OCI-LY7 (cell line): ENCODE measurements around the gene SLC23A1. TPM values are rescaled to one million over a fixed set of nuclear protein-coding genes. Genes with fewer than 3 reads are reported as not detected.
A peak's percentile ranks its signal among the peaks of the same experiment; 100 is the strongest.

Experiments used
- BruUV-seq: library from RNA; stranded (reverse); fragments of 400-500 nt; replicated peaks from 2 replicates; lab custom pipeline; 2021; lab: Mats Ljungman, UMichigan
- CTCF ChIA-PET: fragments of 300-600 bp; sonication (Branson Sonifier 250); formaldehyde crosslinking; loops from one replicate; lab custom pipeline; 2022; ENCODE audit warnings: antibody characterized with exemption; ENCODE audit not compliant: unreplicated experiment; lab: Charles Lee
- POLR2A ChIA-PET: fragments of 300-600 bp; sonication (Branson Sonifier 250); formaldehyde crosslinking; loops from one replicate; lab custom pipeline; 2022; ENCODE audit warnings: antibody characterized with exemption; lab: Charles Lee
- DNase-seq: peaks from one replicate; pipeline ENCODE4 v3.0.0-alpha.2; 2015; ENCODE audit warnings: low spot score
- H2AFZ ChIP-seq: fragments of 200-600 bp; sonication (generic), shearing (Covaris generic); 2 replicates; pipeline ENCODE4 v1.6.1; 2014; ENCODE audit warnings: mild to moderate bottlenecking, antibody characterized with exemption, low read length, moderate library complexity
- H3K27ac ChIP-seq: fragments of 200-600 bp; sonication (generic); 2 replicates; pipeline ENCODE4 v1.5.1; 2014; ENCODE audit warnings: mixed run types, low read depth, mild to moderate bottlenecking, moderate library complexity, low read length, inconsistent platforms; ENCODE audit not compliant: poor library complexity, severe bottlenecking
- H3K36me3 ChIP-seq: fragments of 200-600 bp; sonication (generic); 2 replicates; pipeline ENCODE4 v1.6.1; 2014; ENCODE audit warnings: mild to moderate bottlenecking, antibody characterized with exemption, low read length, moderate library complexity, mixed read lengths; ENCODE audit not compliant: insufficient read depth
- H3K4me1 ChIP-seq: fragments of 200-600 bp; sonication (generic); 2 replicates; pipeline ENCODE4 v1.5.1; 2014; ENCODE audit warnings: mild to moderate bottlenecking, low read length; ENCODE audit not compliant: insufficient read depth, poor library complexity, severe bottlenecking
- H3K4me2 ChIP-seq: fragments of 200-600 bp; sonication (generic); 2 replicates; pipeline ENCODE4 v1.6.1; 2014; ENCODE audit warnings: mild to moderate bottlenecking, low read length
- H3K4me3 ChIP-seq: fragments of 200-600 bp; sonication (generic); 2 replicates; pipeline ENCODE4 v1.5.1; 2014; ENCODE audit warnings: mild to moderate bottlenecking, low read depth, low read length; ENCODE audit not compliant: poor library complexity, severe bottlenecking
- H3K79me2 ChIP-seq: fragments of 200-600 bp; sonication (generic); 2 replicates; pipeline ENCODE4 v1.6.1; 2016; ENCODE audit warnings: low read depth, mild to moderate bottlenecking, low read length, moderate library complexity, mixed read lengths; ENCODE audit not compliant: insufficient read depth
- H3K9me2 ChIP-seq: fragments of 200-600 bp; sonication (generic); 2 replicates; pipeline ENCODE4 v1.6.1; 2016; ENCODE audit warnings: mild to moderate bottlenecking, low read length, mixed read lengths; ENCODE audit not compliant: insufficient read depth
- H3K9me3 ChIP-seq: fragments of 200-600 bp; sonication (generic); 2 replicates; pipeline ENCODE4 v1.6.1; 2014; ENCODE audit warnings: mild to moderate bottlenecking, mixed run types, low read length, mixed read lengths
- H4K20me1 ChIP-seq: fragments of 200-600 bp; sonication (generic); 2 replicates; pipeline ENCODE4 v1.6.1; 2014; ENCODE audit warnings: mild to moderate bottlenecking, antibody characterized with exemption, low read length, moderate library complexity, mixed read lengths; ENCODE audit not compliant: insufficient read depth
- CTCF ChIP-seq: fragments of 200-600 bp; sonication (generic); conservative IDR thresholded peaks from 2 replicates; pipeline ENCODE4 v1.5.1; 2014; ENCODE audit warnings: mild to moderate bottlenecking, antibody characterized with exemption, low read length, moderate library complexity, mixed read lengths
- EZH2phosphoT487 ChIP-seq: fragments of 200-600 bp; sonication (generic); IDR thresholded peaks from 2 replicates; pipeline ENCODE4 v1.6.1; 2018; ENCODE audit warnings: low read depth, borderline replicate concordance, mild to moderate bottlenecking, mixed run types, antibody characterized with exemption, low read length, moderate library complexity, mixed read lengths
- intact Hi-C: fragments of 100-400 bp; cut with micrococcal nuclease; formaldehyde crosslinking; loops from one replicate; pipeline ENCODE4 v1.10.0; 2022; ENCODE audit not compliant: unreplicated experiment
- total RNA-seq, 2 experiments: library from RNA; depleted of rRNA in 1 of 2; stranded (reverse); fragments of >200 nt in 1 of 2; shearing (Covaris generic) in 1 of 2; gene quantifications; 2 replicates each; pipeline ENCODE4 v1.2.3, GENCODE V29; 2014 to 2022

Gene SLC23A1
- total RNA-seq, 2 experiments from 2014 or later, result 20.3 to 63.1 TPM

DNA sequence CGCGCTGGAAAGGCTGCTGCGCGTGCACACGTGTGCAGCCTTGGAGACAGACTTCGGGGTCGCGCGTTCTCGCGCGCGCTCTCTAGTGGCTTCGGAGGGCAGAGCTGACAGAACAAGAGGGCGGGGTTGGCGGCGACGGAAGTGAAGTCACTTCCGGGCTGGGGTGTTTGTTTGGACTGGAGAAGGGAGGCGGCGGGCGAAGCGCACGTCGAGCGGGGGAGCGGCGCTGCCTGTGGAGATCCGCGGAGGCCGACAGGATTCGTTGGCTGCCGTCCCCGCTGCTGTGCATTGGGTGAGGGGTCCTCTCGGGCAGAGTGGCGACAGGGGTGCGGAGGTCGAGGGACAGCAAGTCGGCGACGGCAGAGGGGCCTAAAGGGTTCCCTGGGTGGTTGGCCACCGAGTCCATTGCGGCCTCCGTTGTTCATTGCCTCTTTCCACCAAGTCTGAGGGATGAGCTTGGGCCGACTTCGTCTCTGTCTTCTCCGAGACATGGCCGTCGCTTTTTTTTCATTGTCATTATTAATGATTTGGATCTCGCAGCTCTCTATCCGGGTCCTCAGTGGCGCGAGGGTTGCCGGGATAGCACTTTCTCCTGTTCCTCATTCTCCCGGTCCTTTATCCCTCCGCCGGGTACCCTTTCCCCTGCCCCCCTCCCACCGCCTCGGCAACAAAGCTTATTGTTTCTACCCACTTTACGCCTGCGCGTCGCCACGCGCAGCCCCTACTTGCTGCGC, 41.2 kb downstream of the SLC23A1 start, which contains the start of gene PAIP2:
Gene PAIP2, plus strand, starts transcription at position 166 of the 734 bp plus-strand sequence. CDS start 21,931 bp downstream, outside the sequence.
- H3K9me3 ChIP-seq, result no peaks in the 10 kb centered on the region
- H3K4me3 ChIP-seq, result peak within 1 kb of the TSS; percentile 88
- BruUV-seq, result TSS peak; percentile 79
- no peak for TF ChIP-seq EZH2phosphoT487
- TF ChIP-seq CTCF, result peak; percentile 79
- peaks cover 30% of the 10 kb centered on the region for H3K4me1 ChIP-seq
- H3K4me2 ChIP-seq, result peak within 1 kb of the TSS; percentile 97
- peak within 1 kb of the TSS; percentile 92 for H3K27ac ChIP-seq
- H3K79me2 ChIP-seq, result peaks cover 46% of the 10 kb centered on the region
- peak within 1 kb of the TSS; percentile 86 for H2AFZ ChIP-seq
- H3K9me2 ChIP-seq, result no peaks in the 10 kb centered on the region
- peaks cover 25% of the 10 kb centered on the region for H3K36me3 ChIP-seq
- intact Hi-C loops, result loop anchor here (1.0 to 5.0 kb wide), 5 partner anchors 47 to 91 kb away; partner anchors contain the start of gene MZB1
- CTCF ChIA-PET, result interaction anchor here (0.8 kb wide), 1 partner anchor 50 kb away, joined by 3 read pairs; no protein-coding TSS in a partner anchor
- POLR2A ChIA-PET, result interaction anchor here (0.6 to 1.8 kb wide), 20 partner anchors 10 to 336 kb away, joined by 3 to 8 read pairs (median 4); partner anchors contain the start of genes MATR3 and MZB1
- peak; percentile 97 for DNase-seq
- H4K20me1 ChIP-seq, result peaks cover 18% of the 10 kb centered on the region; the same call in 1 of the 2 replicates

- H3K79me2 ChIP-seq, result peaks cover 40% of the 10 kb centered on the region
- intact Hi-C loops, result loop anchor here (1.0 to 5.0 kb wide), 4 partner anchors 47 to 90 kb away; no protein-coding TSS in a partner anchor
- peaks cover 22% of the 10 kb centered on the region for H3K36me3 ChIP-seq
- peak overlapping the region; percentile 88 for H3K4me3 ChIP-seq
- no peaks in the 10 kb centered on the region for H3K9me3 ChIP-seq
- peak overlapping the region; percentile 97 for H3K4me2 ChIP-seq
- no TSS peak for BruUV-seq
- TF ChIP-seq EZH2phosphoT487 (no peak), CTCF (no peak)
- CTCF ChIA-PET, result interaction anchor here (0.5 to 0.8 kb wide), 3 partner anchors 8 to 120 kb away, joined by 3 to 10 read pairs (median 5); no protein-coding TSS in a partner anchor
- DNase-seq, result no peak
- H2AFZ ChIP-seq, result peak overlapping the region; percentile 86
- H3K27ac ChIP-seq, result peak overlapping the region; percentile 92
- H3K4me1 ChIP-seq, result peaks cover 30% of the 10 kb centered on the region
- H4K20me1 ChIP-seq, result peaks cover 18% of the 10 kb centered on the region; the same call in 1 of the 2 replicates
- no peaks in the 10 kb centered on the region for H3K9me2 ChIP-seq
- POLR2A ChIA-PET, result interaction anchor here (0.8 to 1.8 kb wide), 4 partner anchors 13 to 47 kb away, joined by 3 to 8 read pairs (median 5); partner anchors contain the start of gene MATR3
These were observed 41.9 kb downstream of the SLC23A1 start for GRCh38 chr5:139341187-139341688.
